Fibroblast of pulmonary artery (primary cell): ENCODE data around the gene HSPB1.
A peak's percentile ranks its signal among the peaks of the same experiment; 100 is the strongest.

Source experiments
- DNase-seq: peaks from one replicate; pipeline ENCODE4 v3.0.0-alpha.2; 2010; ENCODE audit warnings: low read depth
- H3K4me3 ChIP-seq: replicated peaks from 2 replicates; pipeline ENCODE4 v1.5.1; 2011; ENCODE audit warnings: low read depth, mild to moderate bottlenecking, control low read depth, low read length, moderate library complexity
- CTCF ChIP-seq: IDR thresholded peaks from 2 replicates; pipeline ENCODE4 v1.5.1; 2011; ENCODE audit warnings: mild to moderate bottlenecking, control low read depth, low read length, inconsistent platforms; ENCODE audit errors: missing control alignments

Gene HSPB1

GRCh38 chr7:76261931-76262330 lies 40.5 kb upstream of the HSPB1 start:
- no peak overlapping the region for H3K4me3 ChIP-seq
- TF ChIP-seq CTCF: no peak
- no peak for DNase-seq

GRCh38 chr7:76262683-76263402 lies 39.6 kb upstream of the HSPB1 start:
- H3K4me3 ChIP-seq: no peak overlapping the region
- peak; percentile 92 for TF ChIP-seq CTCF
- DNase-seq: peak; percentile 75

- H3K4me3 ChIP-seq: no peak overlapping the region
- no peak for TF ChIP-seq CTCF
- no peak for DNase-seq
Measured at GRCh38 chr7:76265299-76265698, 37.2 kb upstream of the HSPB1 start.

- DNase-seq: no peak
- no peak for TF ChIP-seq CTCF
- peak overlapping the region; percentile 14 for H3K4me3 ChIP-seq
Measured at GRCh38 chr7:76267107-76267893, 35.2 kb upstream of the HSPB1 start.

- DNase-seq: no peak
Measured at GRCh38 chr7:76267894-76268183, 34.6 kb upstream of the HSPB1 start.

GRCh38 chr7:76268376-76268775 lies 34.1 kb upstream of the HSPB1 start:
- TF ChIP-seq CTCF: no peak
- no peak for DNase-seq
- H3K4me3 ChIP-seq: no peak overlapping the region

More at GRCh38 chr7:76267894-76268183, 34.6 kb upstream of the HSPB1 start:
- TF ChIP-seq CTCF: no peak
- H3K4me3 ChIP-seq: no peak overlapping the region
